Memory B cell (primary cell): ENCODE data around the gene CEACAM5.
"Not testable (repeated sequence)": the region's sequence is repeated elsewhere in the genome, so short reads cannot be mapped to it uniquely, and the experiment has no call there.

Experiments
- ATAC-seq: fragments of 150-1000 bp; cut with Tn5 transposase; 2 replicates; pipeline ENCODE4 v1.10.0; 2021; ENCODE audit warnings: low read depth, mild to moderate bottlenecking, moderate library complexity
- DNase-seq, 2 donors: peaks; one replicate each; pipeline ENCODE4 v3.0.0; 2022; ENCODE audit warnings: low spot score in 2 of 2
- H3K27ac Mint-ChIP-seq: one replicate; pipeline ENCODE4 v1.8.0; 2022; ENCODE audit warnings: mild to moderate bottlenecking, moderate library complexity, mixed read lengths
- H3K27me3 Mint-ChIP-seq: one replicate; pipeline ENCODE4 v1.8.0; 2022; ENCODE audit warnings: mixed read lengths
- H3K36me3 Mint-ChIP-seq: one replicate; pipeline ENCODE4 v1.8.0; 2022; ENCODE audit warnings: mild to moderate bottlenecking, mixed read lengths
- H3K4me1 Mint-ChIP-seq: one replicate; pipeline ENCODE4 v1.8.0; 2022; ENCODE audit warnings: mixed read lengths
- H3K4me3 Mint-ChIP-seq: one replicate; pipeline ENCODE4 v1.8.0; 2022; ENCODE audit warnings: mild to moderate bottlenecking, moderate library complexity, mixed read lengths
- H3K9me3 Mint-ChIP-seq: one replicate; pipeline ENCODE4 v1.8.0; 2022; ENCODE audit warnings: mixed read lengths

CEACAM5 gene

GRCh38 chr19:41740415-41741243 lies 32.2 kb downstream of the CEACAM5 start:
- DNase-seq (no peak), ATAC-seq (no peak)
- Mint-ChIP-seq H3K4me3 (no peak overlapping the region), H3K9me3 (no peaks in the 10 kb centered on the region), H3K4me1 (no peaks in the 10 kb centered on the region), H3K36me3 (no peaks in the 10 kb centered on the region), H3K27ac (no peak overlapping the region), H3K27me3 (peaks cover 16% of the 10 kb centered on the region)

GRCh38 chr19:41741244-41741554 lies 32.8 kb downstream of the CEACAM5 start:
- no peak overlapping the region for H3K27ac Mint-ChIP-seq

GRCh38 chr19:41744850-41745249 lies 36.4 kb downstream of the CEACAM5 start:
- no peak overlapping the region for H3K4me3 Mint-ChIP-seq
- ATAC-seq (peak; percentile 57), DNase-seq (no peak)
- H3K27me3 Mint-ChIP-seq = peaks cover 25% of the 10 kb centered on the region
- H3K27ac Mint-ChIP-seq = no peak overlapping the region
- H3K36me3 Mint-ChIP-seq = no peaks in the 10 kb centered on the region
- H3K4me1 Mint-ChIP-seq = peaks cover 4% of the 10 kb centered on the region
- H3K9me3 Mint-ChIP-seq = no peaks in the 10 kb centered on the region

More at GRCh38 chr19:41741244-41741554, 32.8 kb downstream of the CEACAM5 start:
- Mint-ChIP-seq H3K36me3 (no peaks in the 10 kb centered on the region), H3K27me3 (peaks cover 20% of the 10 kb centered on the region), H3K4me1 (peaks cover 4% of the 10 kb centered on the region), H3K4me3 (no peak overlapping the region), H3K9me3 (no peaks in the 10 kb centered on the region)
- DNase-seq (no peak), ATAC-seq (no peak)

GRCh38 chr19:41745756-41746155 lies 37.3 kb downstream of the CEACAM5 start:
- Mint-ChIP-seq H3K4me3 (no peak overlapping the region), H3K36me3 (no peaks in the 10 kb centered on the region), H3K9me3 (no peaks in the 10 kb centered on the region), H3K4me1 (peaks cover 6% of the 10 kb centered on the region), H3K27me3 (peaks cover 25% of the 10 kb centered on the region), H3K27ac (no peak overlapping the region)
- DNase-seq = no peak
- no peak for ATAC-seq

GRCh38 chr19:41746593-41747227 lies 38.3 kb downstream of the CEACAM5 start:
- H3K4me1 Mint-ChIP-seq = peaks cover 6% of the 10 kb centered on the region
- peaks cover 22% of the 10 kb centered on the region for H3K27me3 Mint-ChIP-seq
- H3K27ac Mint-ChIP-seq = no peak overlapping the region
- ATAC-seq (peak; percentile 69), DNase-seq (peak in 1 of 2 donors; percentile 9)
- H3K36me3 Mint-ChIP-seq = no peaks in the 10 kb centered on the region
- H3K4me3 Mint-ChIP-seq = no peak overlapping the region
- H3K9me3 Mint-ChIP-seq = no peaks in the 10 kb centered on the region

GRCh38 chr19:41748012-41748411 lies 39.6 kb downstream of the CEACAM5 start:
- Mint-ChIP-seq H3K36me3 (no peaks in the 10 kb centered on the region), H3K4me3 (no peak overlapping the region), H3K27ac (no peak overlapping the region), H3K9me3 (no peaks in the 10 kb centered on the region), H3K4me1 (peaks cover 6% of the 10 kb centered on the region), H3K27me3 (peaks cover 24% of the 10 kb centered on the region)
- ATAC-seq = no peak
- DNase-seq = no peak

- not testable (repeated sequence) for DNase-seq, H3K36me3 Mint-ChIP-seq, H3K9me3 Mint-ChIP-seq, H3K4me3 Mint-ChIP-seq, H3K27ac Mint-ChIP-seq, ATAC-seq, H3K4me1 Mint-ChIP-seq
- H3K27me3 Mint-ChIP-seq = peaks cover 22% of the 10 kb centered on the region
Measured at GRCh38 chr19:41750248-41751134, 42.1 kb downstream of the CEACAM5 start.

- H3K27me3 Mint-ChIP-seq = peaks cover 12% of the 10 kb centered on the region
- DNase-seq (peak; percentile 64 to 65), ATAC-seq (peak; percentile 76)
- H3K4me1 Mint-ChIP-seq = peaks cover 5% of the 10 kb centered on the region
- no peaks in the 10 kb centered on the region for H3K36me3 Mint-ChIP-seq
- H3K4me3 Mint-ChIP-seq = no peak overlapping the region
- H3K27ac Mint-ChIP-seq = no peak overlapping the region
- H3K9me3 Mint-ChIP-seq = no peaks in the 10 kb centered on the region
Measured at GRCh38 chr19:41753159-41753558, 44.7 kb downstream of the CEACAM5 start.

- H3K27me3 Mint-ChIP-seq = peaks cover 13% of the 10 kb centered on the region
- H3K4me1 Mint-ChIP-seq = peaks cover 5% of the 10 kb centered on the region
- peak; percentile 64 to 69 for DNase-seq
Measured at GRCh38 chr19:41753936-41754529, 45.6 kb downstream of the CEACAM5 start.

GRCh38 chr19:41755328-41755913 lies 47.0 kb downstream of the CEACAM5 start, which contains the start of gene CEACAM6:
CEACAM6 (plus strand) TSS chr19:41755530; CDS start chr19:41755639, 109 bp downstream.
- DNase-seq = no peak
- Mint-ChIP-seq H3K27me3 (peaks cover 18% of the 10 kb centered on the region), H3K27ac (no peak within 1 kb of the TSS), H3K4me3 (no peak within 1 kb of the TSS), H3K36me3 (no peaks in the 10 kb centered on the region), H3K4me1 (peaks cover 5% of the 10 kb centered on the region), H3K9me3 (no peaks in the 10 kb centered on the region)
- no peak for ATAC-seq

More at GRCh38 chr19:41753936-41754529, 45.6 kb downstream of the CEACAM5 start:
- Mint-ChIP-seq H3K36me3 (no peaks in the 10 kb centered on the region), H3K27ac (no peak overlapping the region), H3K4me3 (no peak overlapping the region), H3K9me3 (no peaks in the 10 kb centered on the region)
- ATAC-seq = peak; percentile 90

- Mint-ChIP-seq H3K4me3 (no peak overlapping the region), H3K9me3 (no peaks in the 10 kb centered on the region), H3K27me3 (peaks cover 22% of the 10 kb centered on the region), H3K36me3 (no peaks in the 10 kb centered on the region), H3K27ac (no peak overlapping the region), H3K4me1 (peaks cover 2% of the 10 kb centered on the region)
- ATAC-seq (no peak), DNase-seq (no peak)
Measured at GRCh38 chr19:41758846-41759245, 50.4 kb downstream of the CEACAM5 start.

- peaks cover 17% of the 10 kb centered on the region for H3K27me3 Mint-ChIP-seq
- DNase-seq = no peak
- H3K27ac Mint-ChIP-seq = no peak overlapping the region
- H3K9me3 Mint-ChIP-seq = no peaks in the 10 kb centered on the region
- no peaks in the 10 kb centered on the region for H3K36me3 Mint-ChIP-seq
- H3K4me3 Mint-ChIP-seq = no peak overlapping the region
- H3K4me1 Mint-ChIP-seq = no peaks in the 10 kb centered on the region
- ATAC-seq = no peak
Measured at GRCh38 chr19:41767115-41767514, 58.7 kb downstream of the CEACAM5 start.

- not testable (repeated sequence) for ATAC-seq, H3K4me3 Mint-ChIP-seq, H3K36me3 Mint-ChIP-seq, H3K9me3 Mint-ChIP-seq, DNase-seq, H3K4me1 Mint-ChIP-seq, H3K27ac Mint-ChIP-seq
- H3K27me3 Mint-ChIP-seq = peaks cover 14% of the 10 kb centered on the region
Measured at GRCh38 chr19:41768105-41768504, 59.7 kb downstream of the CEACAM5 start.
